Activated effector memory CD4-positive, alpha-beta T cell treated with Interleukin-2 at 50 U/mL for 16 hours (primary cell): ENCODE results near the gene MAPK4.
"Not testable (repeated sequence)": the region's sequence is repeated elsewhere in the genome, so short reads cannot be mapped to it uniquely, and the experiment has no call there.

Source experiments
- DNase-seq: peaks from one replicate; pipeline ENCODE4 v3.0.0-alpha.2; 2020

The MAPK4 gene

GRCh38 chr18:50695431-50696176 is 135.7 kb downstream of the MAPK4 start:
- DNase-seq, result no peak

- no peak for DNase-seq
Observed at GRCh38 chr18:50696436-50696835, 136.5 kb downstream of the MAPK4 start.

- no peak for DNase-seq
Observed at GRCh38 chr18:50696929-50697328, 137.0 kb downstream of the MAPK4 start.

DNA sequence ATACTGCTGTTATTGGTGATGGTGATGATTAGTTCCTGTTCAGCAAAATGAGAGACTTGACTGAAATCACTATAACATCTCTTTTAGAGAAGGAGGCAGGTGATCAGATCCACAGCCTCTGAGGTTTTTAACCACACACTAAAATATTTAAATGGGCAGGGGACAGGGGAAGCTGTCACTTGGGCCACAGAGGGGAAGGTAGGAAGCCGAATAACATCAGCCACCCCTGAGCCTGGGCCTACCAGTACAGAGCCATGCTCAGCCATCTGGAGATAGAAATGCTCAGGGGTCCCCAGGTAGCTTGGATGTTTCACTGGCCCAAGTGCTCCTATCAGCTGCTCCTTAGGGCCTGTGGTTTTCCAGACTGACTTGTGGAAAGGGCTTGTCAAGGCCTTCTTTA is 137.6 kb downstream of the MAPK4 start:
- DNase-seq, result no peak

GRCh38 chr18:50700245-50701165 is 140.6 kb downstream of the MAPK4 start:
- no peak for DNase-seq

DNA sequence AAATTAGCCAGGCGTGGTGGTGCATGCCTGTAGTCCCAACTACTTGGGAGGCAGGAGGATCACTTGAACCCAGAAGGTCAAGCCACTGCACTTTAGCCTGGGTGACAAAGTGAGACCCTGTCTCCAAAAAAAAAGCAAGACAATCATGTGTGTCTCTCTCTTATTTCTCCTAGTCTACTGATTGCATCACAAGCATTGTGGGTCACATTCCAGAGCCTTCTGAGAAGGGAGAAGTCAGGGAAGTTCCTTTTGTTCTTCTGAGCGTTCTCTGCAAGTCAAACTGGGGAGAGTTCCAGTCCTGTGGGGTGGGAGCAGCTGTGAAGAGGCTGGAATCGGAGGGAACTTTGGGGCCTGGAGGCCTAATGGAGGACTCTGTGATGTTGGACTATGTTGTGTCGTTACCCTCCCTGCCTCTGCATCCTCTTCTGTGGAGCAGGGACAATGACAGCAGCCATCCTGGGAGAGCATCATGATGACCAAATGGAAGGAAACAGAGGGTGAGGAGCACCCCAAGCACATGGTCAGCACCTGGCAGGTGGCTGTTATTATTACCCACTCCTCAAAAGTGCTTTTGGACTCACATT is 144.6 kb downstream of the MAPK4 start:
- no peak for DNase-seq

DNA sequence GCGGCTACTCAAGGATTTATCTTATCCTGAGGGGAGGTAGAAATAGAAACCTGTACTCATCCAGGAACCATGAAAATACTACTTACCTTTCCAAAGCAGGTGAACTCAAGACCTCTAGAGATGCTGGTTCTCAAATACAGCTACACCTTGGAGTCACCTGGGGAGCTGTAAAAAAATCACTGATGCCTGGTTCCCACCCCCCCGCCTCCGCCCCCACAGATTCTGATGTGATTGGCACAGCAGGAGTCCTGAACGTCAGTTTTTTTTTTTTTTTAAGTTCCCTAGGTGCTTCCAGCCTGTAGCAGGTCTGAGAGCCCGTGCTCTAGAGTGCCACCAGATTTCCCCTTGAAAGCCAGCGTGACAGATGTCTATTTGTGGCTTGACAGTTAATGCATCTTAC is 146.3 kb downstream of the MAPK4 start:
- DNase-seq, result no peak

- DNase-seq, result no peak
Observed at GRCh38 chr18:50706651-50707050, 146.8 kb downstream of the MAPK4 start.

GRCh38 chr18:50707297-50707696 is 147.4 kb downstream of the MAPK4 start:
- not testable (repeated sequence) for DNase-seq

- no peak for DNase-seq
Observed at GRCh38 chr18:50707855-50708469, 148.1 kb downstream of the MAPK4 start.

DNA sequence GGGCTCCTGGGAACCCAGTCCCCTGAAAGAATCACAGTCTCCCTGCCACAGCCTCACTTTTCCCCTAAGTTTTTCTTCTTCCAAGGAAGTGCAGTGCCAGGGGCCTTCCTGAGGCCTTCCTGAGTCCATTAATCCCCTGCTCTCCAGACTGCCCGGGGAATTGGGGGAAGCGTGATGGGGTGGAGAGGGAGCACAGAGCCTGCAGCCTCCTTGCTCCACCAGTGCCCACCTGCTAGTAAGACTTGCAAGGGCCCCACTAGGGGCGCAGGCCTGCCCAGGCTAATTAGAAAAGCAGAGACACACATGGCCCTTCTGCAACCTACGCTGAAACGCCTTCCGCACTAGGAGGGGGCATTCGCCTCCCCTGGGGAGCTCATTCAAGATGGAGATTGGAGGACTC is 149.3 kb downstream of the MAPK4 start:
- DNase-seq, result no peak

GRCh38 chr18:50711386-50711785 is 151.5 kb downstream of the MAPK4 start:
- DNase-seq, result no peak

GRCh38 chr18:50715919-50716318 is 156.0 kb downstream of the MAPK4 start:
- DNase-seq, result no peak

GRCh38 chr18:50716902-50717301 is 157.0 kb downstream of the MAPK4 start:
- DNase-seq, result no peak

DNA sequence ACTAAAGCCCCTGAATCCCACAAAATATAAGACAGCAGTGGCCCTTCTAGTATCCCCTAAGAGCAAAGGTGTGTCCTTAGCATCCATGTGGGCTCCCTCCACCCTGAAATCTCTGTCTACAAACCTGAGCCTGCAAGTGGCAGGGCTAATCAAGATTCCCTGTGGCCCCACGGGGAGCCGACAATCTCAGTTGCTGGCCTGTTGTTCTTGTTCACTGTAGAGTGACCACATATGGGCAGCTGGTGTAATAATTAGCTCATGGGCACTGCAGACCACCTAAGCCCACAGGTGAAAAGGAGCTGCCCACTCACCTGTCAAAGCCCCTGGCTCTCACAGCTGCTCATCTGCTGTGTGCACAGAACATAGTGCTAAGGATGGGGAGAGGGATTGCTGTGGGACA is 157.7 kb downstream of the MAPK4 start:
- DNase-seq, result no peak

DNA sequence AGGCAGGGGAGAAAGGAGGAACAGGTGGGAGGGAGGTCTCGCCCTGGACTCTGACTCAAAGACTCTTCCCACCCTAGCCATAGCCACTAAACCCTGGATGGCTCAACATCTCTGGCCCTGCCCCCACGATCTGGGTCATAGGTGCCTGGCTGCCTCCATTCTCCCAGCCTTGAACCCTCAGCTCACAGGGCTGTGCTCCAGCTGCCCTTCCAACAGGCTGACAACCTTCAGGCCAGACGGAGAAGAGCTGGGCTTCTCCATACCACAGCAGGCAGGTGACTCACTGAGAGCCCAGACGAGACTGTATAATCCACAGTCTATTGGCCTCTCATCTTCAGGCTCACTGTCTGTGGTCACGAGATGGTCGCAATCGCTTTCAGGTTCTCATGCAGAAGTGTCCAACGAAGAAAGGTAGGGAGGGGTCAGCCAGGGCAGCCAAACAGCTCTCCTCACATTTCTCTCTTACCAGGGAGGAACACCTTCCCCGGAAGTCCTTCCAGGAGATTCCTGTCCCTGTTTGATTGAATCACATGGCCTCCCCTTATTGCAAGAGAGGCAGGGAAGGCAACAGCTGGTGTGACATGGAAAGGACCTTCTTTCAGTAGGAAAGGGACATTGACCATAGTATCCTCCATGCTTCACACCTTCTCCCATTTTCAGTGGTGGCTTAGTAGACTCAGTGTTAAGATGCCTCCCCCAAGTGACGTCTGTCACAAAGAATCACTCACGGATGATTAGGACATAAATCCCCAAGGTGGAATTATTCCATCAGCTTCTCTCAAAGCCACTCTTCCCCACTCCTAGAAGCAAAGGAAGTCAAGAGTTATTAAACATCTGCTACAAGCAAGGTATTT is 159.8 kb downstream of the MAPK4 start:
- no peak for DNase-seq

DNA sequence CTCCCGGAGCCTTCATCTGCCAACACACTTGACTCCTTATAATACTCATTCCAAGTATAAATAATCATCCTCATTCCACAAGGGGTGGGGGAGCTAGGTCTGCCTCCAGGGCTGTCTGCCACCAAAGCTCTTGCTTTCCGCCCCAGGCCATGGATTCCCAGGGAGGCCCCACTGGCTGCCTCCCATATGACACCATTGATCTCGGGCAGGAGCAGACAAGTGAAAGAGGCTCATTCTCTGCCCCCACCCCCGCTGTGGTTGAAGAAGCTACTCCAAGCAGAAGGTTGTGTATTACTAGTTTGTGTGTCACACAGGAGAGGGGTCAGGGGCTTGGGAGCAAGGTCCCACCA is 160.4 kb downstream of the MAPK4 start:
- no peak for DNase-seq

GRCh38 chr18:50721006-50721405 is 161.1 kb downstream of the MAPK4 start:
- no peak for DNase-seq

DNA sequence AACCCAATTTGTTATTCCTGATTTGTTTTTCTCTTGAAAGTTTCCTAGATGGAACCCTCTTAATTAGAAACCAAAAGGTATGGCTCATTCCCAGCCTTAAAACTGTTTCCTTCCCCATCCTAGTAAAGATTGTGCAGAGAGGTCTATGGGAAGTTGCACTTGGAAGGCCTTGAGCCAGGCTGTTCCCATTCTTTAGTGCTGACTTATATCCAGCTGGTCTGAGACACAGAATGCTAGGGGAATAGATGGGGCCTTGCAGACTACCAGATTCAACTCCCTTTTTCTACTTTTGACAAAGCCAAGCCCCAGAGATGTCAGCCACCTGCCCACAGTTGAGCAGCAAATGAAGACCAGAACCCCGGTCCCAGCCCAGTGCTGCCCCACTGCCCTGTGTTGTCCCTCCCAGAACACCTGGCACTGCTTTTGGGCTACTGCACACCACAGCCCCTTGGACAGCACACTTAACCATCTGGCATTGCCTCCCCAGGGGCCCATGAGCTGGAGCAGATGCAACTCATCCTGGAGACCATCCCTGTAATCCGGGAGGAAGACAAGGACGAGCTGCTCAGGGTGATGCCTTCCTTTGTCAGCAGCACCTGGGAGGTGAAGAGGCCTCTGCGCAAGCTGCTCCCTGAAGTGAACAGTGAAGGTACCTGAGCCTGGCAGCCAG is 161.7 kb downstream of the MAPK4 start:
- DNase-seq, result no peak

GRCh38 chr18:50722311-50722710 is 162.4 kb downstream of the MAPK4 start:
- no peak for DNase-seq

DNA sequence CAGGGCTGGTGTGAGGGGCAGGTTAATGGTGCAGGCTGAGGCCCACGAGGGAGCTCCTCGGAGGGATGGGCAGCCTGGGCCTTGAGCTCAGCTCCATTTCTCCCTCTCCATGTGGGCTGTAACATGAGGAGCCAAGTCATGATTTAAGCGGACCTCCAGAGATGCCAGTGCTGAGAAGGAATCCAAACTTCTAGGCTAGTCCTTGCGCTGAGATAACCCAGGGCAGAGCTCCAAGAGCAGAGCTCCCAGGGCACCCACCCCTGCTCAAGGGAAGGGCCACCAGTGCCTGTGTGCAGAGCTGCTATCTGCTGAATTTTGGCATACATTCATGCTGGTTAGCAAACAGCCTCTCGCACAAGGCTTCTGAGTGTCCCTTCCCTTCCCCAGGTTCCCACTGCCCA is 164.9 kb downstream of the MAPK4 start:
- DNase-seq, result no peak
